Activated B cell treated with CpG ODN at 0.5 μM for 24 hours (primary cell): ENCODE results near the gene AGO3. TPM values are rescaled to one million over a fixed set of nuclear protein-coding genes. Genes with fewer than 3 reads are reported as not detected.
"Not testable (repeated sequence)": the region's sequence is repeated elsewhere in the genome, so short reads cannot be mapped to it uniquely, and the experiment has no call there.

Source experiments
- ATAC-seq: fragments of 200-7000 bp; cut with Tn5 transposase; one replicate; pipeline ENCODE4 v1.10.0; 2021; ENCODE audit warnings: low read depth, mild to moderate bottlenecking, moderate library complexity
- CTCF ChIA-PET: fragments of 350-600 bp; sonication (Branson Sonifier 250); formaldehyde crosslinking; loops from one replicate; lab custom pipeline; 2021; ENCODE audit warnings: antibody characterized with exemption; lab: Charles Lee
- POLR2A ChIA-PET: fragments of 350-600 bp; sonication (Branson Sonifier 250); formaldehyde crosslinking; loops from one replicate; lab custom pipeline; 2021; ENCODE audit warnings: antibody characterized with exemption; lab: Charles Lee
- DNase-seq: peaks from one replicate; pipeline ENCODE4 v3.0.0; 2022
- H3K27ac Mint-ChIP-seq: one replicate; pipeline ENCODE4 v1.8.0; 2020; ENCODE audit warnings: mixed read lengths
- H3K27me3 Mint-ChIP-seq: one replicate; pipeline ENCODE4 v1.8.0; 2021; ENCODE audit warnings: mixed read lengths
- H3K36me3 Mint-ChIP-seq: one replicate; pipeline ENCODE4 v1.8.0; 2021; ENCODE audit warnings: low read depth, mixed read lengths
- H3K4me1 Mint-ChIP-seq: one replicate; pipeline ENCODE4 v1.8.0; 2021; ENCODE audit warnings: mixed read lengths
- H3K4me3 Mint-ChIP-seq: one replicate; pipeline ENCODE4 v1.8.0; 2020; ENCODE audit warnings: mild to moderate bottlenecking, mixed read lengths
- H3K9me3 Mint-ChIP-seq: one replicate; pipeline ENCODE4 v1.8.0; 2020; ENCODE audit warnings: mixed read lengths
- intact Hi-C: fragments of 100-400 bp; cut with micrococcal nuclease; formaldehyde crosslinking; loops from one replicate; pipeline ENCODE4 v1.15.1; 2024
- total RNA-seq: library from RNA; stranded (reverse); gene quantifications from 2 replicates; pipeline ENCODE4 v1.2.3, GENCODE V29; 2022
- TF ChIP-seq, protein P1 (sequence below): fragments of 200-600 bp; IDR thresholded peaks from one replicate; pipeline ENCODE4 v1.8.0; 2022; ENCODE audit warnings: antibody characterized with exemption, mild to moderate bottlenecking

Gene AGO3
- total RNA-seq, 1 donor from 2014 or later = 37.2 TPM

DNA sequence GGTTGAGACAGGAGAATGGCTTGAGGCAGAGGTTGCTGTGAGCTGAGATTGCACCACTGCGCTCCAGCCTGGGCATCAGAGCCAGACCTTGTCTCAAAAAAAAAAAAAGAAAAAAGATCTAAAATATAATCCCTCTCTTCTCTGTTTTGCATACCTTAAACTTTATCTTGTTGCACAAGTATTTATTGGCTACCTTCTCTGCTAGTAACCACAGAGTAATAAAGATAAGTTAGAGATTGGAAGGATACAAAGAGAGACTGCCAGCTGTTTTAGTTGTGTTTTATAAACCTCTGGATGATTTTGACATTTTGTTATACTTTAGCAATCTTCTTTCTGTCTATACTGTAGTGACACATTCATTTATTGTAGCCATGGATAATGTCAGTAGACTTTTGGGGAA, 27.7 kb downstream of the AGO3 start:
- CTCF ChIA-PET = no interaction called here
- POLR2A ChIA-PET = no interaction called here
- TF ChIP-seq, protein P1, sequence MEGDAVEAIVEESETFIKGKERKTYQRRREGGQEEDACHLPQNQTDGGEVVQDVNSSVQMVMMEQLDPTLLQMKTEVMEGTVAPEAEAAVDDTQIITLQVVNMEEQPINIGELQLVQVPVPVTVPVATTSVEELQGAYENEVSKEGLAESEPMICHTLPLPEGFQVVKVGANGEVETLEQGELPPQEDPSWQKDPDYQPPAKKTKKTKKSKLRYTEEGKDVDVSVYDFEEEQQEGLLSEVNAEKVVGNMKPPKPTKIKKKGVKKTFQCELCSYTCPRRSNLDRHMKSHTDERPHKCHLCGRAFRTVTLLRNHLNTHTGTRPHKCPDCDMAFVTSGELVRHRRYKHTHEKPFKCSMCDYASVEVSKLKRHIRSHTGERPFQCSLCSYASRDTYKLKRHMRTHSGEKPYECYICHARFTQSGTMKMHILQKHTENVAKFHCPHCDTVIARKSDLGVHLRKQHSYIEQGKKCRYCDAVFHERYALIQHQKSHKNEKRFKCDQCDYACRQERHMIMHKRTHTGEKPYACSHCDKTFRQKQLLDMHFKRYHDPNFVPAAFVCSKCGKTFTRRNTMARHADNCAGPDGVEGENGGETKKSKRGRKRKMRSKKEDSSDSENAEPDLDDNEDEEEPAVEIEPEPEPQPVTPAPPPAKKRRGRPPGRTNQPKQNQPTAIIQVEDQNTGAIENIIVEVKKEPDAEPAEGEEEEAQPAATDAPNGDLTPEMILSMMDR = no peak
- Mint-ChIP-seq H3K4me1 (no peaks in the 10 kb centered on the region), H3K9me3 (no peaks in the 10 kb centered on the region), H3K36me3 (peaks cover 11% of the 10 kb centered on the region), H3K27me3 (no peaks in the 10 kb centered on the region), H3K4me3 (no peak overlapping the region), H3K27ac (no peak overlapping the region)
- no peak for DNase-seq
- intact Hi-C loops = no loop called here
- ATAC-seq = no peak

DNA sequence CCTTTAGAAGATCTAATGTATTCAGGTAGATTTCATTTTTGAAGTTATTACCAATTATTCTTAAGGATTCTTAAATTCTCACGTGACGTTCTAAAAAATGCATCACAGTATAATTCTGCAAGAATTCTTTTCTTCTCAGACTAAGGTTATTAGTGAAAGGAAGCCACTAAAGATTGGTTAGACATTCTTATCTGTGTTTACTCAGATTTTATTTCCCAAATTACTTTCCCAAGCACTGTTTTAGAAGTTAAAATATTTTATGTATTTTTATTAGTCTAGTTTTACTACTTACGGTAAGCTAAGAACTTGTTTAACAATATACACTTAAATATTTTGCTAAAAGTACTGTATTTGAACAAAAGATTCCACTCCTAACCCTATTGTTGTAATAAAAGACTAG, 28.4 kb downstream of the AGO3 start:
- no peak for ATAC-seq
- CTCF ChIA-PET = no interaction called here

DNA sequence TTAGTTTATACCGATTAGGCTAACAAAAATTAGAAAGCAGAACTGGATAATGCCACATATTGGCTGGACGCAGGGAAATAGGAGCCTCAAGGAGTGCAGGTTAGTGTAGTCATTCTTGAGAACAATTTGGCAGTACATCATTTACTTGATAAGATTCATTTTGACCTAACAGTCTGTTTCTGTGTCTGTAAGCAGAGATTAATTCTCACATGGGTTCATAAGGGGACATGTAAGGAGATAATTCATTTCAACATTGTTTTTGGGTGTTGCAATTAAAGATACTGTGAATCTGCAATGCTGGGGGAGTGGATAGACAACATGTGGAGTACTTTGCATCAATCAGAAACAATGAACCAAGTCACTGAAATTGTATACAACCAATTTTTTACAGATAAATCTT, 32.0 kb downstream of the AGO3 start:
- no peak for ATAC-seq
- POLR2A ChIA-PET = no interaction called here
- CTCF ChIA-PET = no interaction called here
- Mint-ChIP-seq H3K27me3 (no peaks in the 10 kb centered on the region), H3K4me1 (no peaks in the 10 kb centered on the region), H3K9me3 (no peaks in the 10 kb centered on the region), H3K27ac (no peak overlapping the region), H3K4me3 (no peak overlapping the region), H3K36me3 (peaks cover 18% of the 10 kb centered on the region)
- TF ChIP-seq, protein P1 = no peak
- intact Hi-C loops = no loop called here
- DNase-seq = no peak

More for the DNA sequence above, 28.4 kb downstream of the AGO3 start:
- no peak overlapping the region for H3K4me3 Mint-ChIP-seq
- H3K36me3 Mint-ChIP-seq = peaks cover 13% of the 10 kb centered on the region
- no peaks in the 10 kb centered on the region for H3K27me3 Mint-ChIP-seq
- H3K9me3 Mint-ChIP-seq = no peaks in the 10 kb centered on the region
- DNase-seq = no peak
- POLR2A ChIA-PET = no interaction called here
- H3K27ac Mint-ChIP-seq = no peak overlapping the region
- H3K4me1 Mint-ChIP-seq = no peaks in the 10 kb centered on the region
- intact Hi-C loops = no loop called here
- TF ChIP-seq, protein P1 = no peak

DNA sequence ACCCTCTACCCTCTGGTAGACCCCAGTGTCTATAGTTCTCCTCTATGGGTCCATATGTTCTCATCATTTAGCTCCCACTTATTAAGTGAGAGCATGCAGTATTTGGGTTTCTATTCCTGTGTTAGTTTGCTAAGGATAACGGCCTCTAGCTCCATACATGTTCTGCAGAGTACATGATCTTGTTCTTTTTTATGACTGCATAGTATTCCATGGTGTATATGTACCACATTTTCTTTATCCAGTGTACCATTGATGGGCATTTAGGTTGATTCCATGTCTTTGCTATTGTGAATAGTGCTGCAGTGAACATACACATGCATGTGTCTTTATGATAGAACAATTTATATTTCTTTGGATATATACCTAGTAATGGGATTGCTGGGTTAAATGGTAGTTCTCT, 33.4 kb downstream of the AGO3 start:
- H3K9me3 Mint-ChIP-seq, H3K4me1 Mint-ChIP-seq, DNase-seq, intact Hi-C loops, H3K27me3 Mint-ChIP-seq, H3K4me3 Mint-ChIP-seq, POLR2A ChIA-PET, ATAC-seq, CTCF ChIA-PET: not testable (repeated sequence)
- Mint-ChIP-seq H3K36me3 (peaks cover 30% of the 10 kb centered on the region), H3K27ac (peak overlapping the region; percentile 12)

DNA sequence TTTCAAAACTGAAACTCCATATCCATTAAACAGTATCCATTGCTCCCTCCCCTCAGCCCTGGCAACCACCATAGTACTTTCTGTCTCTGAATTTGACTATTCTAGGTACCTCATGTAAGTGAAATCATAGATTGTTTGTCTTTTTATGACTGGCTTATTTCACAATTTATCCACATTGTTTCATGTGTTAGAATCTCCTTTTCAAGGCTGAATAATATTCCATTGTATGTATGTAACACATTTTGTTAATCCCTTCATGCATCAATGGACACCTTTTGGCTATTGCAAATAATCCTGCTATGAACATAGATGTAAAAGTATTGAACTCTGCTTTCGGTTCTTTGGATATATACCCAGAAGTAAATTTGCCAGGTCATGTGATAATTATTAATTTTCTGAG, 37.5 kb downstream of the AGO3 start:
- no peak overlapping the region for H3K4me3 Mint-ChIP-seq
- no peak for ATAC-seq
- CTCF ChIA-PET = no interaction called here
- H3K27me3 Mint-ChIP-seq = no peaks in the 10 kb centered on the region
- H3K9me3 Mint-ChIP-seq = peaks cover 3% of the 10 kb centered on the region
- intact Hi-C loops = no loop called here
- POLR2A ChIA-PET = no interaction called here
- DNase-seq = no peak
- TF ChIP-seq, protein P1 = no peak
- no peak overlapping the region for H3K27ac Mint-ChIP-seq
- peaks cover 48% of the 10 kb centered on the region for H3K36me3 Mint-ChIP-seq
- no peaks in the 10 kb centered on the region for H3K4me1 Mint-ChIP-seq

DNA sequence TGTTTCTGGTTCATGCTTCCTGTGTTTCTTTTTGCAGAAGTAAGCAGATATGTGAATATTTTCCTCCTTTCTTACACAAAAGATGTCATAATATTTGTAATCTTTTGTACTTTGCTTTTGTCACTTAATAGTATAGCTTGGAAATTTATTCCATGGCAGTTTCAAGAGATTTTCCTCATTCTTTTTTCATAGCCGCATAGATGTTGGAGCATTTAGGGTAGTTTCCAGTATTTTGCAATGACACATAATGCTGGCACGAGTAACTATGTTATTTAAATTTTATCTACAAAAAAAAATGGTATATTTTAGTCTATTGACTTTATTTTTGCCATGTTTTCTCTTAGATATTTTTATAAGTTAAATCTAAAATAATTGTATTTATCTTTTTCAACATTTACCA, 40.7 kb downstream of the AGO3 start:
- intact Hi-C loops = no loop called here
- Mint-ChIP-seq H3K9me3 (peaks cover 6% of the 10 kb centered on the region), H3K27me3 (no peaks in the 10 kb centered on the region), H3K4me3 (no peak overlapping the region), H3K27ac (no peak overlapping the region), H3K4me1 (no peaks in the 10 kb centered on the region), H3K36me3 (peaks cover 68% of the 10 kb centered on the region)
- ChIA-PET CTCF (no interaction called here), POLR2A (no interaction called here)
- ATAC-seq = no peak
- TF ChIP-seq, protein P1 = no peak
- no peak for DNase-seq

DNA sequence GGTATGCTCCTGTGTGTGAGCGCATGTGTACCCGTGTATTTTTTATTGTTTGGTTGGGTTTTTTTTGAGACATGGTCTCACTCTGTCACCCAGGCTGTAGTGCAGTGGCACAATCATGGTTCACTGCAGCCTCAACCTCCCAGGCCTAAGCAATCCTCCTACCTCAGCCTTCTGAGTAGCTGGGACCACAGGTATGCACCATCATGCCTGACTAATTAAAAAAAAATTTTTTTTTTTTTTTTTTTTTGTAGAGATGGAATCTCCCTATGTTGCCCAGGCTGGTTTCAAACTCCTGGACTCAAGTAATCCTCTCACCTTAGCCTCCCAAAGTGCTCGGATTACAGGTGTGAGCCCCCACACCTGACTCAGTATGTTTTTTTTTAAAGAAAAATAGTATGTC, 41.7 kb downstream of the AGO3 start:
- H3K27ac Mint-ChIP-seq, H3K27me3 Mint-ChIP-seq, POLR2A ChIA-PET, H3K4me3 Mint-ChIP-seq, H3K9me3 Mint-ChIP-seq, intact Hi-C loops, CTCF ChIA-PET, H3K4me1 Mint-ChIP-seq, ATAC-seq, DNase-seq: not testable (repeated sequence)
- H3K36me3 Mint-ChIP-seq = peaks cover 69% of the 10 kb centered on the region
